A549 (cell line): ENCODE measurements around the gene TEAD4. TPM values are rescaled to one million over a fixed set of nuclear protein-coding genes. Genes with fewer than 3 reads are reported as not detected.

Source experiments
- ATAC-seq, 2 experiments: fragments of 200-7000 bp in 1 of 2; fragments of >200 bp in 1 of 2; cut with Nextera tagmentation in 1 of 2; cut with Tn5 transposase in 1 of 2; 3 replicates each; pipeline versions ENCODE4 v1.8.0 to v1.9.1; 2018 to 2020; ENCODE audit warnings: mild to moderate bottlenecking in 1 of 2, moderate library complexity in 1 of 2
- CTCF ChIA-PET: fragments of 300-600 bp; sonication (Branson Sonifier 250); formaldehyde crosslinking; extraction: SDS; loops from one replicate; lab custom pipeline; 2021; ENCODE audit warnings: antibody characterized with exemption, inconsistent platforms; lab: Yijun Ruan, JAX
- POLR2A ChIA-PET: fragments of 350-600 bp; formaldehyde crosslinking; extraction: SDS; loops from one replicate; lab custom pipeline; 2021; ENCODE audit warnings: antibody characterized with exemption, inconsistent platforms; lab: Yijun Ruan, JAX
- DNase-seq, 2 experiments: peaks; one replicate each; pipeline versions ENCODE4 v3.0.0 to v3.0.0-alpha.2; 2011 to 2016; ENCODE audit warnings: low read depth in 1 of 2, low spot score in 1 of 2
- FAIRE-seq: peaks from 2 replicates; lab custom pipeline; 2011; peaks lifted over from hg19 to GRCh38; lab: Jason Lieb, UNC
- H3K27ac ChIP-seq, 2 experiments: fragments of >200 bp; sonication (Bioruptor Twin); formaldehyde crosslinking; 3 replicates each; pipeline ENCODE4 v1.5.1; 2016 to 2017
- H3K4me1 ChIP-seq: fragments of >200 bp; sonication (Bioruptor Twin); formaldehyde crosslinking; 3 replicates; pipeline ENCODE4 v1.6.1; 2016
- H3K4me2 ChIP-seq: fragments of >200 bp; sonication (Bioruptor Twin); formaldehyde crosslinking; 3 replicates; pipeline ENCODE4 v1.6.1; 2016
- H3K4me3 ChIP-seq: fragments of >200 bp; sonication (Bioruptor Twin); formaldehyde crosslinking; 3 replicates; pipeline ENCODE4 v1.5.1; 2016
- H3K9me3 ChIP-seq: fragments of >200 bp; sonication (Bioruptor Twin); formaldehyde crosslinking; 3 replicates; pipeline ENCODE4 v1.6.1; 2016
- CBX2 ChIP-seq: fragments of 200-600 bp; sonication (generic); IDR thresholded peaks from 2 replicates; pipeline ENCODE4 v1.6.1; 2016; ENCODE audit warnings: low read depth, mild to moderate bottlenecking, borderline replicate concordance
- CBX8 ChIP-seq: fragments of 200-600 bp; sonication (generic); IDR thresholded peaks from 2 replicates; pipeline ENCODE4 v1.6.1; 2016
- CEBPB ChIP-seq, 2 experiments: fragments of >200 bp in 1 of 2; sonication (Bioruptor Twin) in 1 of 2; formaldehyde crosslinking in 1 of 2; IDR thresholded peaks; 2 replicates each; pipeline ENCODE4 v1.6.1; 2012 to 2016
- CHD2 ChIP-seq: fragments of 150-350 bp; IDR thresholded peaks from 2 replicates; pipeline ENCODE4 v1.6.1; 2014; ENCODE audit warnings: low read length; ENCODE audit not compliant: partially characterized antibody
- CHD4 ChIP-seq: fragments of 200-600 bp; sonication (generic); IDR thresholded peaks from 2 replicates; pipeline ENCODE4 v1.6.1; 2016; ENCODE audit warnings: antibody characterized with exemption, mild to moderate bottlenecking, borderline replicate concordance
- EHF ChIP-seq: fragments of 250-450 bp; sonication (Bioruptor Pico); IDR thresholded peaks from 2 replicates; pipeline ENCODE4 v1.5.0; 2020; ENCODE audit warnings: mild to moderate bottlenecking
- EP300 ChIP-seq, 2 experiments: fragments of >200 bp; sonication (Bioruptor Twin); formaldehyde crosslinking; IDR thresholded peaks; 2 replicates in 1 of 2; 3 replicates in 1 of 2; pipeline ENCODE4 v1.6.1; 2016 to 2017
- FOSB ChIP-seq: fragments of 250-450 bp; sonication (Bioruptor Pico); IDR thresholded peaks from 2 replicates; pipeline ENCODE4 v1.5.0; 2020; ENCODE audit warnings: mild to moderate bottlenecking, moderate library complexity
- HDAC2 ChIP-seq: fragments of 200-600 bp; sonication (generic); IDR thresholded peaks from 2 replicates; pipeline ENCODE4 v1.6.1; 2016
- HEYL ChIP-seq: fragments of 250-450 bp; sonication (Bioruptor Pico); IDR thresholded peaks from 2 replicates; pipeline ENCODE4 v1.8.0; 2021; ENCODE audit warnings: mild to moderate bottlenecking, moderate library complexity
- HOXA7 ChIP-seq: fragments of 250-450 bp; sonication (Bioruptor Pico); IDR thresholded peaks from 2 replicates; pipeline ENCODE4 v1.5.0; 2020; ENCODE audit warnings: mild to moderate bottlenecking, moderate library complexity
- HOXB13 ChIP-seq: fragments of 250-450 bp; sonication (Bioruptor Pico); IDR thresholded peaks from 2 replicates; pipeline ENCODE4 v1.5.0; 2020; ENCODE audit warnings: low read depth, mild to moderate bottlenecking, moderate library complexity
- JUN ChIP-seq, 2 experiments: fragments of >200 bp; sonication (Bioruptor Twin); formaldehyde crosslinking; IDR thresholded peaks; 2 replicates in 1 of 2; 3 replicates in 1 of 2; pipeline ENCODE4 v1.6.1; 2016 to 2017
- KDM1A ChIP-seq: fragments of 200-600 bp; sonication (generic); IDR thresholded peaks from 2 replicates; pipeline ENCODE4 v1.6.1; 2016; ENCODE audit warnings: low read depth, mild to moderate bottlenecking
- KDM5A ChIP-seq: fragments of 200-600 bp; sonication (generic); IDR thresholded peaks from 2 replicates; pipeline ENCODE4 v1.6.1; 2016; ENCODE audit warnings: antibody characterized with exemption, mild to moderate bottlenecking
- MAZ ChIP-seq: fragments of 150-350 bp; IDR thresholded peaks from 2 replicates; pipeline ENCODE4 v1.6.1; 2014; ENCODE audit warnings: antibody characterized with exemption, low read depth, low read length, borderline replicate concordance
- POLR2A ChIP-seq: IDR thresholded peaks from 2 replicates; pipeline ENCODE4 v1.6.1; 2012; ENCODE audit warnings: mild to moderate bottlenecking, low read length
- RARB ChIP-seq: fragments of 250-450 bp; sonication (Bioruptor Pico); IDR thresholded peaks from 2 replicates; pipeline ENCODE4 v1.8.0; 2021; ENCODE audit warnings: mild to moderate bottlenecking, moderate library complexity
- SREBF2 ChIP-seq: fragments of 450-650 bp; IDR thresholded peaks from 2 replicates; pipeline ENCODE4 v1.6.1; 2014; ENCODE audit warnings: mild to moderate bottlenecking, moderate library complexity
- TFCP2L1 ChIP-seq: fragments of 250-450 bp; sonication (Bioruptor Pico); IDR thresholded peaks from 2 replicates; pipeline ENCODE4 v1.5.0; 2021; ENCODE audit warnings: mild to moderate bottlenecking
- TP53 ChIP-seq: fragments of 250-450 bp; sonication (Bioruptor Pico); IDR thresholded peaks from 2 replicates; pipeline ENCODE4 v1.5.0; 2021; ENCODE audit warnings: mild to moderate bottlenecking, moderate library complexity
- ZC3H11A ChIP-seq: fragments of 450-650 bp; IDR thresholded peaks from 2 replicates; pipeline ENCODE4 v1.6.1; 2014; ENCODE audit warnings: antibody characterized with exemption, mild to moderate bottlenecking
- ZSCAN20 ChIP-seq: fragments of 250-450 bp; sonication (Bioruptor Pico); IDR thresholded peaks from 2 replicates; pipeline ENCODE4 v1.8.0; 2022; ENCODE audit warnings: mild to moderate bottlenecking, moderate library complexity
- WGBS: methylation state at CpG from one replicate; pipeline ENCODE4 v1.1.6; 2017; ENCODE audit errors: missing lambda C conversion rate; 5-methylcytosine and 5-hydroxymethylcytosine counted together
- polyA plus RNA-seq, 4 experiments: library from polyadenylated mRNA; depleted of rRNA in 3 of 4; stranded (reverse); fragments of >200 nt; fragmentation: RNase III in 1 of 4; extraction: RNeasy Plus Mini Kit Qiagen cat#74134 plus additional on column Dnase treatment in 1 of 4; gene quantifications; 2 replicates in 3 of 4; 3 replicates in 1 of 4; pipeline ENCODE4 v1.2.3, GENCODE V29; 2011 to 2017
- TF ChIP-seq, protein P1 (sequence below): fragments of 250-450 bp; sonication (Bioruptor Pico); IDR thresholded peaks from 2 replicates; pipeline ENCODE4 v1.5.0; 2021; ENCODE audit warnings: mild to moderate bottlenecking, moderate library complexity, borderline replicate concordance
- TF ChIP-seq, protein P2 (sequence below): fragments of 250-450 bp; sonication (Bioruptor Pico); IDR thresholded peaks from 2 replicates; pipeline ENCODE4 v1.5.0; 2020; ENCODE audit warnings: low read depth, mild to moderate bottlenecking, moderate library complexity
- TF ChIP-seq, protein P3 (sequence below): fragments of 200-600 bp; sonication (generic); IDR thresholded peaks from 2 replicates; pipeline ENCODE4 v1.6.1; 2016; ENCODE audit warnings: antibody characterized with exemption, mild to moderate bottlenecking, moderate library complexity

TEAD4 gene
- polyA plus RNA-seq, 2 of the 4 experiments (the other 2 are of a cell fraction), result 22.6 to 31.8 TPM

DNA sequence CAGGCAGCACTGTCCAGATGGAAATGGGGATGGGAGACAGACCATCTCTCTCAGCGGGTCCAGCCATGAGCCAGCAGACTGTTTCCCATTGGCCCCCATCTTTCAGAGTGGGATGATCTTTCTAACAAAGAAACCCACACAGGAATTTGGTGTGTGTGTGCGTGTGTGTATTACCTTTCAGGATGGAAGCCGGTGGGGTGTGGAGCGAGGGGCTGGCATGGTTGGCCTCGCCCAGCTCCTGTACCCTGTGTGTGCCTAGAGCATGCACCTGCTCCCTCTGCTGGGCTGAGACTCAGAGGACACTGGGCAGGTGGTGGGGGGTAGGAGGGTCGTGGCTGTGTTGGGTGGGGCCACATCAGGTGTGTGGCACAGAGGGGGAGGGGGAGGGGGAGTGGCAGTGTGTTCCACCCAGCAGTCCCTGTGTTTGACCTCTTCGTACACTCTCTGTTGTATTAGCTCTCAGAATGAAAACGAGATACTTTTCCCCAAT, 85.0 kb downstream of the TEAD4 start:
- CTCF ChIA-PET, result no interaction called here
- FAIRE-seq, result no peak
- POLR2A ChIA-PET, result no interaction called here
- H3K4me2 ChIP-seq, result no peak overlapping the region
- no peaks in the 10 kb centered on the region for H3K9me3 ChIP-seq
- no peak for ATAC-seq
- no peak overlapping the region for H3K27ac ChIP-seq
- TF ChIP-seq, protein P1, sequence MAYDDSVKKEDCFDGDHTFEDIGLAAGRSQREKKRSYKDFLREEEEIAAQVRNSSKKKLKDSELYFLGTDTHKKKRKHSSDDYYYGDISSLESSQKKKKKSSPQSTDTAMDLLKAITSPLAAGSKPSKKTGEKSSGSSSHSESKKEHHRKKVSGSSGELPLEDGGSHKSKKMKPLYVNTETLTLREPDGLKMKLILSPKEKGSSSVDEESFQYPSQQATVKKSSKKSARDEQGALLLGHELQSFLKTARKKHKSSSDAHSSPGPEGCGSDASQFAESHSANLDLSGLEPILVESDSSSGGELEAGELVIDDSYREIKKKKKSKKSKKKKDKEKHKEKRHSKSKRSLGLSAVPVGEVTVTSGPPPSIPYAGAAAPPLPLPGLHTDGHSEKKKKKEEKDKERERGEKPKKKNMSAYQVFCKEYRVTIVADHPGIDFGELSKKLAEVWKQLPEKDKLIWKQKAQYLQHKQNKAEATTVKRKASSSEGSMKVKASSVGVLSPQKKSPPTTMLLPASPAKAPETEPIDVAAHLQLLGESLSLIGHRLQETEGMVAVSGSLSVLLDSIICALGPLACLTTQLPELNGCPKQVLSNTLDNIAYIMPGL (CRISPR knock-in tag), result no peak
- TF ChIP-seq, protein P2, sequence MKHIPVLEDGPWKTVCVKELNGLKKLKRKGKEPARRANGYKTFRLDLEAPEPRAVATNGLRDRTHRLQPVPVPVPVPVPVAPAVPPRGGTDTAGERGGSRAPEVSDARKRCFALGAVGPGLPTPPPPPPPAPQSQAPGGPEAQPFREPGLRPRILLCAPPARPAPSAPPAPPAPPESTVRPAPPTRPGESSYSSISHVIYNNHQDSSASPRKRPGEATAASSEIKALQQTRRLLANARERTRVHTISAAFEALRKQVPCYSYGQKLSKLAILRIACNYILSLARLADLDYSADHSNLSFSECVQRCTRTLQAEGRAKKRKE, result no peak
- TF ChIP-seq CHD2 (no peak), HOXA7 (CRISPR knock-in tag) (no peak), ZC3H11A (no peak), TFCP2L1 (CRISPR knock-in tag) (no peak), TP53 (no peak), SREBF2 (no peak), EP300 (IDR thresholded peaks at IDR 0.05) (no peak), HDAC2 (no peak), RARB (CRISPR knock-in tag) (no peak), HEYL (CRISPR knock-in tag) (no peak), KDM1A (no peak), CBX8 (no peak)
- no peak overlapping the region for H3K4me3 ChIP-seq
- no peaks in the 10 kb centered on the region for H3K4me1 ChIP-seq
- DNase-seq, result no peak
- 69% methylated on average over 8 of the region's 8 CpGs for WGBS

DNA sequence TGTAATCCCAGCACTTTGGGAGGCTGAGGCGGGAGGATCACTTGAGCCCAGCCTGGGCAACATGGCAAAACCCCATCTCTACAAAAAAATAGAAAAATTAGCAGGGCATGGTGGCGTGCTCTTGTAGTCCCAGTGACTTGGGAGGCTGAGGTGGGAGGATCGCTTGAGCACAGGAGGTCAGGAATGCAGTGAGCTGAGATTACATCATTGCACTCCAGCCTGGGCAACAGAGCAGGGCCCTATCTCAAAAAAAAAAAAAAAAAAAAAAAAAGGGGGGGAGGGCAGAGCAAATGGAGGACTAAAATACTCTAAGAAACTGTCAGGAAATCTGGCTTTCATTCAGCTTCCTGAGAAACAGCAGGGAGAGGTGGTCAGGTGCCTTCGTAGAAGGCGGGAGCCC, 86.3 kb downstream of the TEAD4 start:
- H3K4me2 ChIP-seq, result no peak overlapping the region
- DNase-seq, result no peak
- TF ChIP-seq JUN (IDR thresholded peaks at IDR 0.05) (no peak), EHF (CRISPR knock-in tag) (no peak), HEYL (CRISPR knock-in tag) (no peak), KDM5A (no peak), ZSCAN20 (CRISPR knock-in tag) (no peak), RARB (CRISPR knock-in tag) (no peak), POLR2A (no peak), HDAC2 (no peak), CBX2 (no peak), CHD4 (no peak), MAZ (no peak), KDM1A (no peak), CEBPB (IDR thresholded peaks at IDR 0.05) (no peak), FOSB (CRISPR knock-in tag) (no peak), HOXB13 (CRISPR knock-in tag) (no peak)
- TF ChIP-seq, protein P3, sequence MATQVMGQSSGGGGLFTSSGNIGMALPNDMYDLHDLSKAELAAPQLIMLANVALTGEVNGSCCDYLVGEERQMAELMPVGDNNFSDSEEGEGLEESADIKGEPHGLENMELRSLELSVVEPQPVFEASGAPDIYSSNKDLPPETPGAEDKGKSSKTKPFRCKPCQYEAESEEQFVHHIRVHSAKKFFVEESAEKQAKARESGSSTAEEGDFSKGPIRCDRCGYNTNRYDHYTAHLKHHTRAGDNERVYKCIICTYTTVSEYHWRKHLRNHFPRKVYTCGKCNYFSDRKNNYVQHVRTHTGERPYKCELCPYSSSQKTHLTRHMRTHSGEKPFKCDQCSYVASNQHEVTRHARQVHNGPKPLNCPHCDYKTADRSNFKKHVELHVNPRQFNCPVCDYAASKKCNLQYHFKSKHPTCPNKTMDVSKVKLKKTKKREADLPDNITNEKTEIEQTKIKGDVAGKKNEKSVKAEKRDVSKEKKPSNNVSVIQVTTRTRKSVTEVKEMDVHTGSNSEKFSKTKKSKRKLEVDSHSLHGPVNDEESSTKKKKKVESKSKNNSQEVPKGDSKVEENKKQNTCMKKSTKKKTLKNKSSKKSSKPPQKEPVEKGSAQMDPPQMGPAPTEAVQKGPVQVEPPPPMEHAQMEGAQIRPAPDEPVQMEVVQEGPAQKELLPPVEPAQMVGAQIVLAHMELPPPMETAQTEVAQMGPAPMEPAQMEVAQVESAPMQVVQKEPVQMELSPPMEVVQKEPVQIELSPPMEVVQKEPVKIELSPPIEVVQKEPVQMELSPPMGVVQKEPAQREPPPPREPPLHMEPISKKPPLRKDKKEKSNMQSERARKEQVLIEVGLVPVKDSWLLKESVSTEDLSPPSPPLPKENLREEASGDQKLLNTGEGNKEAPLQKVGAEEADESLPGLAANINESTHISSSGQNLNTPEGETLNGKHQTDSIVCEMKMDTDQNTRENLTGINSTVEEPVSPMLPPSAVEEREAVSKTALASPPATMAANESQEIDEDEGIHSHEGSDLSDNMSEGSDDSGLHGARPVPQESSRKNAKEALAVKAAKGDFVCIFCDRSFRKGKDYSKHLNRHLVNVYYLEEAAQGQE, result no peak
- TF ChIP-seq, all 56 proteins: peak for 0
- WGBS, result 94% methylated on average over 5 of the region's 5 CpGs
- no peak for ATAC-seq
- Histone ChIP-seq H3K27ac (no peak overlapping the region), H3K9me3 (no peaks in the 10 kb centered on the region), H3K4me1 (no peaks in the 10 kb centered on the region), H3K4me3 (no peak overlapping the region)
- POLR2A ChIA-PET, result no interaction called here
- FAIRE-seq, result no peak
- CTCF ChIA-PET, result interaction anchor here (0.9 to 1.6 kb wide), 2 partner anchors 11 to 20 kb away, joined by 3 to 5 read pairs; no protein-coding TSS in a partner anchor
